Activated CD8-positive, alpha-beta memory T cell treated with anti-CD3 and anti-CD28 coated beads for 4 hours (primary cell): ENCODE results near the gene DENND6B.
"Not testable (repeated sequence)": the region's sequence is repeated elsewhere in the genome, so short reads cannot be mapped to it uniquely, and the experiment has no call there.

Experiments
- DNase-seq, 2 donors: peaks; one replicate each; pipeline ENCODE4 v3.0.0-alpha.2; 2020; ENCODE audit warnings: low read depth in 2 of 2

The DENND6B gene, protein sequence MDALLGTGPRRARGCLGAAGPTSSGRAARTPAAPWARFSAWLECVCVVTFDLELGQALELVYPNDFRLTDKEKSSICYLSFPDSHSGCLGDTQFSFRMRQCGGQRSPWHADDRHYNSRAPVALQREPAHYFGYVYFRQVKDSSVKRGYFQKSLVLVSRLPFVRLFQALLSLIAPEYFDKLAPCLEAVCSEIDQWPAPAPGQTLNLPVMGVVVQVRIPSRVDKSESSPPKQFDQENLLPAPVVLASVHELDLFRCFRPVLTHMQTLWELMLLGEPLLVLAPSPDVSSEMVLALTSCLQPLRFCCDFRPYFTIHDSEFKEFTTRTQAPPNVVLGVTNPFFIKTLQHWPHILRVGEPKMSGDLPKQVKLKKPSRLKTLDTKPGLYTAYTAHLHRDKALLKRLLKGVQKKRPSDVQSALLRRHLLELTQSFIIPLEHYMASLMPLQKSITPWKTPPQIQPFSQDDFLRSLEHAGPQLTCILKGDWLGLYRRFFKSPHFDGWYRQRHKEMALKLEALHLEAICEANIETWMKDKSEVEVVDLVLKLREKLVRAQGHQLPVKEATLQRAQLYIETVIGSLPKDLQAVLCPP

DNA sequence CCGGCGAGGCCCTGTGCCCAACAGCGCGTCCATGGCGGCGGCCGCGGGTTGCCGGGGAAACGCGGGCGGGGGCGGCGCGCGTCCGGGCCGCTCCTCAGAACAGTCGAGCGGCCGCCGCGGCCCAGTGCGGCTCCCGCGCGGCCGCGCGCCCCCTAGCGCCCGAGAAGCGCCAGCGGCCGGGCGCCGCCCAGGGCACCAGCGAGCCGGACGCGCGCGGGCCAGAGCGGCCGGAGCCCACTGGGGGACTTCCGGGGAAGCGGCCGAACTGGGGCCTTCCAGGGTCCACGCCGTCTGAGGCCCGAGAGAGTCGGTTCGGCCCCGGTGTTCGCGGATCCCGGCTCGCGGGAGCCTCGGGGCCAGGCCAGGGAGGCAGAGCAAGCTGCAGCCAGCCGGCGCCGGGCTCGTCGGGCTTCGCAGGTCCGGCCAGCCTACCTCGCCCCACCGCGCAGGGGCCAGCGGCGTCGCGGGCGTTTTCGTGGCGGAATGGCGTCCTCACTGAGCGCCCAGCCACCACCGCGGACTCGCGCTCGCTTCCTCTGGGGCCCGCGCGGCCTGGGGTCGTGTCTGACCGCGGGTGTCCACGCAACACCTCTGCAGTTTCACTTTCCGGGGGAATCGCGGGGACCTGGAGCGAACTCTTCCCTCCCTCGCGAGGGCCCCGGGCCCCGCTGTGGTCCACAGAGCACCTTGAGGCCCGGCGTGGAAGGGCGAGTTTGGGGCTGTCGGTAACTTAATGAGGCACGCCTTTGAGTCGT, at the start of gene DENND6B:
TSS of gene DENND6B (minus strand) at position 57 of the 755 bp plus-strand sequence. CDS start at position 33, 24 bp downstream.
- peak; percentile 13 to 27 for DNase-seq

DNA sequence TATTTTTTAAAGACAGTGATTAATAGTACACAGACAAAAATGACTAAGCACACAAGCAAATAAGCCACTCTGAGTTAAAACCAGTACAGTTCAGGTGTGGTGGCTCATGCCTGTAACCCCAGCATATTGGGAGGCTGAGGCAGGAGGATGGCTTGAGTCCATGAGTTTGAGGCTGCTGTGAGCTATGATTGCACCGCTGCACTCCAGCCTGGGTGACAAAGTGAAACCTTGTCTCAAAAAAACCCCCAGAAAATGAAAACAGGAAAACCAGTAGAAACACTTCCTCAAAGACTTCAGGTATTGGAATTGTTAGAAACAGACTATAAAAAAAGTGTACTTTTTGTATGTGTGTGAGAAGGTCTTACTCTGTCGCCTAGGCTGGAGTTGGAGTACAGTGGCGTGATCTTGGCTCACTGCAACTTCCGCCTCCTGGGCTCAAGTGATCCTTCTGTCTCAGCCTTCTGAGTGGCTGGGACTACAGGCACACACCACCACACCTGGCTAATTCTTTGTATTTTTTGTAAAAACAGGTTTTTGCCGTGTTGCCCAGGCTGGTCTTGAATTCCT, 49.4 kb upstream of the DENND6B start:
- no peak for DNase-seq

DNA sequence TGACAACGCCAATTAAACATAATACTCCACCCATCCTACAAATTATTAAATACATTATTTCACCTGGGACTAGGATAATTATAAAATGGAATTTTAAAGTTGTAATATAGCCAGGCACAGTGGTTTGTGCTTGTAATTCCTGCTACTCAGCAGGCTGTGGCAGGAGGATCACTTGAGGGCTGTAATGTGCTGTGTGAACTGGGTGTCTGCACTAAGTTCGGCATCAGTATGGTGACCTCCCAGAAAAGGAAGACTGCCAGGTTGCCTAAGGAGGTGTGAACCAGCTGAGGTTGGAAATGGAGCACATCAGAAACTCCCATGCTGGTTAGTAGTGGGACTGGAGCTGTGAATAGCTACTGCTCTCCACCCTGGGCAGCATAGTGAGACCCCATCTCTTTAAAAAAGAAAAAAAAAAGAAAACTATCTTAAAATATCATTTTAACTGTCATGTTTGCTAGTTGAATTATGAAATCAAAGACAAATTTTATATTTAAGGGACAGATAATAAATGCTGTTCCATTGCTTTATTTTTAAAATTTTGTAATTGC, 44.4 kb upstream of the DENND6B start:
- no peak for DNase-seq

DNA sequence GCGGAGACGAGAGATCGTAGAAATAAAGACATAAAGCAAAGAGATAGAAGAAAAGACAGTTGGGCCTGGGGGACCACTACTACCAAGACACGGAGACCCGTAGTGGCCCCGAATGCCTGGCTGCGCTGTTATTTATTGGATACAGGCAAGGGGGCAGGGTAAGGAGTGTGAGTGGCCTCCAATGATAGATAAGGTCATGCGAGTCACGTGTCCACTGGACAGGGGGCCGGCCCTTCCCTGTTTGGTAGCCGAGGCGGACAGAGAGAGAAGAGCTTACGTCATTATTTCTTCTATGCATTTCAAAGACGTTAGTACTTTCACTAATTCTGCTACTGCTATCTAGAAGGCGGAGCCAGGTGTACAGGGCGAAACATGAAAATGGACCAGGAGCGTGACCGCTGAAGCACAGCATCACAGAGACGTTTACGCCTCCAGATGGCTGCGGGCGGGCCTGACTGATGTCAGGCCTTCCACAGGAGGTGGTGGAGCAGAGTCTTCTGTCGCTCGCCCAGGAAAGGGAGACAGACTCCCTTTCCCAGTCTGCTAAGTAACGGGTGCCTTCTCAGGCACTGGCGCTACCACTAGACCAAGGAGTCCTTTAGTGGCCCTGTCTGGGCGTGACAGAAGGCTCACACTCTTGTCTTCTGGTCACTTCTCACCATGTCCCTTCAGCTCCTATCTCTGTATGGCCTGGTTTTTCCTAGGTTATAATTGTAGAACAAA, 41.1 kb upstream of the DENND6B start:
- no peak for DNase-seq

DNA sequence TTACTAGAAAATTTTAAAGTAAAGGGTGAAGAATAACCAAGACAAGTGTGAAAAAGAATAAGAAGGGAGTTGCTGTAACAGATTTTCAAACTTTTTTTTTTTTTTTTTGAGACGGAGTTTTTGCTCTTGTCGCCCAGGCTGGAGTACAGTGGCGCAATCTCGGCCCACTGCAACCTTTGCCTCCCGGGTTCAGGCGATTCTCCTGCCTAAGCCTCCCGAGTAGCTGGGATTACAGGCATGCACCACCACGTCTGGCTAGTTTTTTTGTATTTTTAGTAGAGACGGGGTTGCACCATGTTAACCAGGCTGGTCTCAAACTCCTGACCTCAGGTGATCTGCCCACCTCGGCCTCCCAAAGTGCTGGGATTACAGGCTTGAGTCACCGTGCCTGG, 37.0 kb upstream of the DENND6B start:
- not testable (repeated sequence) for DNase-seq

DNA sequence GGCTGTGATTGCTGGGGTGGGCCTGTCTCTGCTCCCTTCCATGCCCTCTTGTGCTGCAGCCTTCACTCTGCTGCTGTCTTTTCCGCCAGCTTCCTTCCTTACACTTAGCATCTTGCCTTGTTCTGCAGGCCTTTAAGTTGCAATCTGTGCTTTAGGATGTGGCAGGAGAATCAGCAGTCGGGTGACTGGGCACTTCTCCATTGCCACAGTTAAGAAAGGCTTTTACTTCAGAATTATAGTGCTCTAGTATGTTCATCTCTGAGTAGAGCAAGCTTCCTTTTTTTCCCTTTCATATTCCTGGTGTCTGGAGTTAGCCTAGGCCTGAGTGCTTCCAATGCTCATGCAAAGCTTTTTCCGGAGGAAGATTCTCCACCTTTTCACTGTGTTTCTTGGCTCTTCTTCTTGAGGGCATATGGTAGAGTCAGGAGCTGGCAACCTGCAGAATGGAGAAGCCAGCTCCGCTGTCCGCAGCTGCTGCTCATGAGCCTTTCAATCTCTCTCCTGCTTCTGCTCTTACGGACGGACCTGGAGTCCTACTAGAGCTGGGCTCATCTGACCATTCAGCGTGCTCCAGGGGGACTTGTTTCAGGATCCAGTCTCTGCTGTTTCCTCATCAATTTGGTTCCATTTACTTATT, 36.5 kb upstream of the DENND6B start:
- no peak for DNase-seq

DNA sequence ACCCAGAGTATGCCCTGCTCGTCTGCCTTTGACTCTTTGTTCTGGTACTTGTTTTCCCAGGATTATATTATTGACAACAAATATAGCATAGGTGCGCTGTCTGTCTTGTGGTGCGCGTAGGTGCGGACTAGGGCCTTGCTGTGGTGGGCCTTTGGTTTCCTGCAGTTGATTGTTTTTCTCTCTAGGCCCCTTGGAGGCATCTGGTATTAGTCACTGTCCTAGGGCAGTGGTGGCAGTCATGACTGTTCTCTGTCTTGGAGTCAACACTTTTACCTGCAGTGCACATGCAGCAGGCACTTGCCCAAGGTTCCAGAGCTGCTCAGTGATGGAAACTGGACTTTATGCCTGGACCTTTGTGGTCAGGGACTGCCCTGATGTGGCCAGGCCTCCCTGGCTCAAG, 34.9 kb upstream of the DENND6B start:
- DNase-seq = no peak

DNA sequence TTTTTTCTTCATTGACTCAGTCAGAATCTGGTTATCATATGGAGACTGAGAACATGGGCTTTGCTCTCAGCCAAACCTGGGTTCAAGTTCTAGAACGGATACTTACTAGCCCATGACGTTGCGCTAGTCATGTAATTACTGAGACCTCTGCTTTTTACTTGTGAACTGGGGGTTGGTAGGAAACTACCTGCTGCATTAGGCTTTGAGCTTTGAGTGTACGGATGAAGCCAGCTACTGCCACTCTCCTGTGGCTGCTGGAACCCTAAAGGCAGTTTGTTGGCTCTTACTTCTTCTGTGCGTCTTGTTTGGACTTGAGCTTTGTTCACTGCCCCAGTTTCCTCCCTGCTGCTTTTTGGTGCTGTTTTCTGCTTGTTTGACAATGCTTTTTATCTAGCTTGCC, 34.4 kb upstream of the DENND6B start:
- no peak for DNase-seq

DNA sequence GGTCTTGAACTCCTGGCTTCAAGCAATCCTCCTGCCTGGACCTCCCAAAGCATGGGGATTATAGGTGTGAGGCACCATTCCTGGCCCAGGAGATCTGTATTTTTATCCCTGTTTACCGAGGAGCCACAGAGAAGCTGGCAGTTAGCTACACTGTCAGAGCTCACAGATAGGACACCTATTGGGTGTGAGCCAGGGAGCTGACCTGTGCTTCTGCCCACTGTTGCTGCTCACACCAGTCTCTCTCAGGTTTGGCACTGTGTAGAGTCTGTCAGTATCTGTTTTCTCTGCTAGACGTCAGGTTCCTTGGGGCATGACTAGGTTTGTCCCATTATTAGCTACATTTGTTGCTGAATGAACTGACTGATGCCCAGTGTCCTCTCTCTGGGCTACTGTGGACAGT, 33.8 kb upstream of the DENND6B start:
- no peak for DNase-seq

DNA sequence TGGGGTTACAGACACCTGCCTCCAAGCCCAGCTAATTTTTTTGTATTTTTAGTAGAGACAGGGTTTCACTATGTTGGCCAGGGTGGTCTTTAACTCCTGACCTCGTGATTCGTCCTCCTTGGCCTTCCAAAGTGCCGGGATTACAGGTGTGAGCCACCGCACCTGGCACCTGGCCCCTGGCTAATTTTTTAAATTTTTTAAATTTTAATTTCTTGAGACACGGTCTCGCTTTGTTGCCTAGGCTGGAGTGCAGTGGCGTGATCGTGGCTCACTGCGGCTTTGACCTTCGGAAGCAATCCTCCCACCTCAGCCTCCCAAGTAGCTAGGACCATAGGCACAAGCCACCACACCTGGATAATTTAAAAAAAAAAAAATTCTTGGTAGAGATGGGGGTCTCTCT, 30.9 kb upstream of the DENND6B start:
- no peak for DNase-seq

DNA sequence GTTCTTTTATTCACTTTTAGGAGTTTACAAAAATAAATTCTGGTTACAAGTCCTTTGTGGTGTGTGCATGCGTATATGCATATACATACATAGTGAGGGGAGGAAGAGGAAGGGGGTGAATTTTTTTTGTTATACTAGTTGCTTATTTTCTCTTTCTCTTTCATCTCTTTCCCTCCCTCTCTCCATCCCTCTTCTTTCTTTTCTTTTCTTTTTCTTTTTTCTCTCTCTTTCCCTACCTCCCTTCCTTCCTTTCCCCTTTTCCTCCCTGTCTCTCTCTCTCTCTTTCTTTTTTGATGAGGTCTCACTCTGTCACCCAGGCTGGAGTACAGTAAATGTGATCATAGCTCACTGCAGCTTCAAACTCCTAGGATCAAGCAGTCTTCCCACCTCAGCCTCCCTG, 30.4 kb upstream of the DENND6B start:
- no peak for DNase-seq

DNA sequence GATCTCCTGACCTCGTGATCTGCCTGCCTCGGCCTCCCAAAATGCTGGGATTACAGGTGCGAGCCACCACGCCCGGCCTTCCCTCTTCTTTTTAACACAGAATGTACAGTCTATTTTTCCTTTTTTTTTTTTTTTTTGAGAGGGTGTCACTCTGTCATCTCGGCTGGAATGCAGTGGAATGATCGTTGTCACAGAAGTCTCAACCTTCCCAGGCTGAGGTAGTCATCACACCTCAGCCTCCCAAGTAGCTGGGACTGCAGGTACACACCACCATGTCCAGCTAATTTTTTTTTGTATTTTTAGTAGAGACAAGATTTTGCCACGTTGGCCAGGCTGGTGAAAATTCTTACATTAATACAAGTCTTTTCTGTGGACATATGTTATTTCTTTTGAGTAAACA, 29.4 kb upstream of the DENND6B start:
- no peak for DNase-seq

DNA sequence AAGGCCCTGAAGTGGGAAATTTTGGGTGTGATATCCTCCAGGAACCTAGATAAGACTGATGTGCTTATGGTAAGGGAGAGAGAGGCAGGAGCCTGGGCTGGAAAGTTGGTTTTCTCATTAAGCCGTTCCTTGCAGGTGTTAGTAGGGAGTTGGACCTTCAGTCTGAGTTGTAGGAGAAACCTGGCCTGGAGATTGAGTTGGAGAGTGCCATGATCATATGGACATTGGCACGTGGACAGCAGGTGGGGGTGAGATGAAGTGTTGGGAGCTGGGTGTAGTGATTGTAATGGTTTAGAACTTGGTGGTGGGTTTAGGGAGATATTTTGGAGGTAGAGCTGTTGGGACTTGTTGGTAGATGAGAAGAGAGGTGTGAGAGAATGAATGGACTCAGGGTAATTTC, 21.2 kb upstream of the DENND6B start:
- no peak for DNase-seq

DNA sequence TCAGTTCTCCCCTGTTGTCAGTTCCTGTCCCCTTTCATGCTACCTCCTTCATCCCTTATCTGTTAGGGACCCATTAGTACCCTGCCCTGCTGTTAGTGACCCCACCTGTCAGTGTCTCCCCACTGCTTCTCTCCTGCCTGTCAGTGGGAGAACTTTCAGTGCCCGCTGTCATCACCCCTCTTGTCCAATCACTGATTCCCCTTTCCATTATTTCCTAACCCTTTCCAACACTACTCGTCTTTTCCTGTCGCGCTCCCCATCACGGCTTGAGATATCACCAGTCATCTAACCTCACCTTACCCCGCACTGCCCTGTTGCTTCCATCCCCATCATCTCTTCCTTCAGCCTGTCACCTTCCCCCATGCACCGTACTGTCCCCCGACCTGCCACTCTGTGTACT, 20.3 kb upstream of the DENND6B start:
- no peak for DNase-seq

DNA sequence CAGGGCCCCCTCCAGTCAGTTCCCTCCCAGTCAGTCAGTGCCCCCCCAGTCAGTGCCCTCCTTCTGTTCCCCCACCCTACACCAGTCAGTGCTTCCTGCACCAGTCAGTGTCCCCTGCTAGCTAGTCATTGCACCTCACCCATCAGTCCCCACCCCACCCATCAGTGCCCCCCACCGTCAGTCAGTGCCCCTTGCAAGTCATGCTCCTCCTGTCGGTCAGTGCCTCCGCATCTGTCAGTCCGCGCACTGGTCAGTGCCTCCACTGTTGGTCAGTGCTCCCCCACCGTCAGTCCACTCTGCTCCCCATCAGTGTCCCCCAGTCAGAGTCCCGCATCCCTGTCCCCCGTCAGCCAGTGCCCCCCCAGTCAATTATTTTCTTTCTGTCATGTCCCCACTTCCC, 19.7 kb upstream of the DENND6B start:
- no peak for DNase-seq

DNA sequence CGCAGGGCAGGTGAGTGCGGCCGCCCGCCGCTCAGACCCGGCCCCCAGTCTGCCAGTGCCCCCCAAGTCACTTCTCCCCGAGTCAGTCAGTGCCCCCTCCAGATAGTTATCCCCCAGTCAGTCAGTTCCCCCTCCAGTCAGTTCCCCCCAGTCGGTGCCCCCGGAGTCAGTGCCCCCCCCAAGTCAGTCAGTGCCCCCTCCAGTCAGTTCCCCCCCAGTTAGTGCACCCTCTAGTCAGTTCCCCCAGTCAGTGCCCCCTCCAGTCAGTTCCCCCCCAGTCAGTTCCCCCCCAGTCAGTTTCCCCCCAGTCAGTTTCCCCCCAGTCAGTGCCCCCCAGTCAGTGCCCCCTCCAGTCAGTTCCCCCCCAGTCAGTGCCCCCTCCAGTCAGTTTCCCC, 16.7 kb upstream of the DENND6B start:
- DNase-seq = no peak

DNA sequence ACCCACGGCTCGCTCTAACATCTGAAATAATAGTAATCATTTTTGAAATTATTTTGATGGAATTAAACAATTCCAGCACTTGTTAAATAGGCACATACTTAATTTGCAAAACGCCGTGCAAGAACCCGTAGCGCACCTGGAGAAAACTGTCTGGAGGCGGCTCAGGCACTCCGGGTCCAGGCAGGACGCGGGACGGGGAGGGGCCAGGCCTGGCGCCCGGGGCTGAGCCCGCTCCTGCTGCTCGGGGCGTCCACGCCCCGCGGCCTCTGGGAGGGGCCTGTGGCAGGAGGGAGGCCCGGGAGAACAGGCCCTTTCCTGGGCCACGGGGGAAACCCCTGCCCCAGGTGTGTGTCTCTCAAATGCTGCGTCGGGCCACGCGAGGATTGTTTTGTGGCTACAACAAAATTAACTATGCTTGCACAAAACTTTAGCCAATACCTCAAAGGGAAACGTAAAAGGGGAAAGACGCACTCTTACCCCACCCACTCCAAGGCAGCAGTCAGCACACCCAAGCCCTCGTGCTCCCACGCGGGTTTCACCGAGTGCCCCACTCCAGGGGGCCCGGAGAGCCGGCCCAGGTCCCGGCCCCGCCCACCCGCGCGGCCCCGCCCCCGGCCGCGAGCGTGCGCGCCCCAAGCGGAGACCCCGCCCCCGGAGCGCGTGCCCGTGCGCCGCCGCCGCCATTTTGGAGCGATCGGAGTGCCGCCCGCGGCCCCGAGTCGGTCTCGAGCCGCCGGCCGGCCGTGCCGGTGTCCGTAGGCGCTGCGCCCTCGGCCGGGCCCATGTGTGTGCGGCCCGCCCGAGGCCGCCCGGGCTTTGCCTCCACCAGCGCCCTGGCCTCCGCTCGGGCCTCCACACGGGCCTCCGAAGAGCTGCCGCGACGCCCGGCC, 16.1 kb upstream of the DENND6B start, which contains the start of gene PPP6R2:
TSS of gene PPP6R2 (plus strand) at position 677 of the 890 bp plus-strand sequence. CDS start 50,582 bp downstream, outside the sequence.
- DNase-seq = peak; percentile 81 to 85

DNA sequence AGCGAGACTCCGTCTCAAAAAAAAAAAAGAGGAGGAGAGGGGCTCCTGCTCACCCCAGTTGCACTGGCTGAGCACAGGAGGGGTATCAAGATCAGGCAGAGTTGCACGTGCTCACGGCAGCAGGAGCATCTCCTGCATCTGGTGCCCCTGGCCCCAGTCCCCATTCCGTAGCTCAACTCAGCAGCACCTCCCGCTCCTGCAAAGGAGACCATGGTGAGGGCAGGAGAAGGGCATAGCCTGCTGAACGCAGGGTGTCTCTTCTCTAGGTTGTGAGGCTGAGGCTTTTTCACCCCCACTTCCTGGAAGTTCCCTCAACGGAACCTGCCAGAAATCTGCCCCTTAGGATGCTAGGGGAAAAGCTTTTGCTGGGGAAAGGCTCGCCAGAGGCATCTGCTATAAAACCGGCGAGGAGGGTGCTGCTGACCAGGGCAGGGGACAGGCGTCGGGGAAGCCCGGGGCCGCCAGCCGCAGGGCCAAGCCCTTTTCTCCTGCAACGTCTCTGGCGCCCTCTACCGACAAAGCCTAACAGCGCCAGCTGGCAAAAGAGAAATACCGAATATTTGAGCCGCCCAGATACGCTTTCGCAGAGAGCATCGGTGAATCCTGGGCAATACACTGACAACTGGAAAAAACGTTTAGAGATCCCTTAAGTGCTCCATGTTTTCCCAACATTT, 15.3 kb upstream of the DENND6B start:
- DNase-seq = peak; percentile 74 to 76
